Prostate gland (tissue), 2 donors: Measurements from ENCODE around the gene SCYL1. TPM values are rescaled to one million over a fixed set of nuclear protein-coding genes. Genes with fewer than 3 reads are reported as not detected.

Source experiments
- DNase-seq: peaks from one replicate; pipeline ENCODE4 v3.0.0-alpha.2; 2019; ENCODE audit warnings: low spot score
- H3K27ac ChIP-seq, 2 donors: fragments of 200-600 bp; sonication (generic); 2 replicates each; pipeline ENCODE4 v1.5.1; 2017 to 2019
- H3K27me3 ChIP-seq: fragments of 200-600 bp; sonication (generic); replicated peaks from 2 replicates; pipeline ENCODE4 v1.5.1; 2019; ENCODE audit not compliant: insufficient read depth
- H3K36me3 ChIP-seq, 2 donors: fragments of 200-600 bp; sonication (generic); 1 replicate in 1 of 2; 2 replicates in 1 of 2; pipeline versions ENCODE4 v1.5.1 to v1.8.1; 2017 to 2019
- H3K4me1 ChIP-seq: fragments of 200-600 bp; sonication (generic); replicated peaks from 2 replicates; pipeline ENCODE4 v1.5.1; 2019
- H3K4me3 ChIP-seq, 2 donors: fragments of 200-600 bp; sonication (generic); 2 replicates each; pipeline ENCODE4 v1.5.1; 2017 to 2019
- H3K9me3 ChIP-seq: fragments of 200-600 bp; sonication (generic); 2 replicates; pipeline ENCODE4 v1.5.1; 2017
- POLR2A ChIP-seq: fragments of 450-650 bp; IDR thresholded peaks from one replicate; pipeline ENCODE4 v1.6.1; 2016; ENCODE audit warnings: antibody characterized with exemption, mild to moderate bottlenecking
- POLR2AphosphoS5 ChIP-seq: sonication (generic); formaldehyde crosslinking; IDR thresholded peaks from one replicate; pipeline ENCODE4 v1.6.1; 2017; ENCODE audit warnings: antibody characterized with exemption
- WGBS: methylation state at CpG from one replicate; pipeline ENCODE4 v1.1.5; 2018; 5-methylcytosine and 5-hydroxymethylcytosine counted together
- intact Hi-C: fragments of 100-400 bp; cut with DNase I; formaldehyde crosslinking; loops from one replicate; pipeline ENCODE4 v1.14.2; 2022
- small RNA-seq, 2 donors: library from RNA; depleted of rRNA; stranded (forward); fragments of <200 nt; gene quantifications; one replicate each; pipeline ENCODE3, GENCODE V24; 2016
- total RNA-seq, 2 donors: library from RNA; depleted of rRNA; stranded (reverse); fragments of >200 nt; gene quantifications; one replicate each; pipeline ENCODE4 v1.1.0, GENCODE V29; 2016
- TF ChIP-seq, protein P1 (sequence below), 4 experiments: fragments of 200-600 bp in 2 of 4; fragments of 450-650 bp in 2 of 4; sonication (generic) in 2 of 4; IDR thresholded peaks; 1 replicate in 3 of 4; 2 replicates in 1 of 4; pipeline ENCODE4 v1.5.1; 2016 to 2019; ENCODE audit warnings: antibody characterized with exemption in 4 of 4, mild to moderate bottlenecking in 2 of 4, moderate library complexity in 2 of 4

The SCYL1 gene
- total RNA-seq, 2 donors from 2014 or later: 125 to 177 TPM

GRCh38 chr11:65585396-65586246, 60.7 kb downstream of the SCYL1 start:
- 81% methylated on average over 51 of the region's 51 CpGs for WGBS
- H3K9me3 ChIP-seq: no peaks in the 10 kb centered on the region
- H3K27ac ChIP-seq: no peak overlapping the region
- DNase-seq: no peak
- TF ChIP-seq POLR2A (no peak), POLR2AphosphoS5 (no peak)
- TF ChIP-seq, protein P1, sequence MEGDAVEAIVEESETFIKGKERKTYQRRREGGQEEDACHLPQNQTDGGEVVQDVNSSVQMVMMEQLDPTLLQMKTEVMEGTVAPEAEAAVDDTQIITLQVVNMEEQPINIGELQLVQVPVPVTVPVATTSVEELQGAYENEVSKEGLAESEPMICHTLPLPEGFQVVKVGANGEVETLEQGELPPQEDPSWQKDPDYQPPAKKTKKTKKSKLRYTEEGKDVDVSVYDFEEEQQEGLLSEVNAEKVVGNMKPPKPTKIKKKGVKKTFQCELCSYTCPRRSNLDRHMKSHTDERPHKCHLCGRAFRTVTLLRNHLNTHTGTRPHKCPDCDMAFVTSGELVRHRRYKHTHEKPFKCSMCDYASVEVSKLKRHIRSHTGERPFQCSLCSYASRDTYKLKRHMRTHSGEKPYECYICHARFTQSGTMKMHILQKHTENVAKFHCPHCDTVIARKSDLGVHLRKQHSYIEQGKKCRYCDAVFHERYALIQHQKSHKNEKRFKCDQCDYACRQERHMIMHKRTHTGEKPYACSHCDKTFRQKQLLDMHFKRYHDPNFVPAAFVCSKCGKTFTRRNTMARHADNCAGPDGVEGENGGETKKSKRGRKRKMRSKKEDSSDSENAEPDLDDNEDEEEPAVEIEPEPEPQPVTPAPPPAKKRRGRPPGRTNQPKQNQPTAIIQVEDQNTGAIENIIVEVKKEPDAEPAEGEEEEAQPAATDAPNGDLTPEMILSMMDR (IDR thresholded peaks at IDR 0.05): no peak
- no peak overlapping the region for H3K4me3 ChIP-seq
- no peaks in the 10 kb centered on the region for H3K27me3 ChIP-seq
- H3K36me3 ChIP-seq: peaks cover 0 to 22% of the 10 kb centered on the region in 2 donors
- intact Hi-C loops: no loop called here
- no peaks in the 10 kb centered on the region for H3K4me1 ChIP-seq

GRCh38 chr11:65586247-65586630, 61.4 kb downstream of the SCYL1 start:
- Histone ChIP-seq H3K27me3 (no peaks in the 10 kb centered on the region), H3K9me3 (no peaks in the 10 kb centered on the region), H3K4me1 (no peaks in the 10 kb centered on the region), H3K36me3 (peaks cover 0 to 16% of the 10 kb centered on the region in 2 donors), H3K4me3 (no peak overlapping the region), H3K27ac (no peak overlapping the region)
- no peak for DNase-seq
- 81% methylated on average over 4 of the region's 4 CpGs for WGBS
- TF ChIP-seq POLR2AphosphoS5 (no peak), POLR2A (no peak)
- TF ChIP-seq, protein P1 (IDR thresholded peaks at IDR 0.05): no peak
- intact Hi-C loops: no loop called here

DNA sequence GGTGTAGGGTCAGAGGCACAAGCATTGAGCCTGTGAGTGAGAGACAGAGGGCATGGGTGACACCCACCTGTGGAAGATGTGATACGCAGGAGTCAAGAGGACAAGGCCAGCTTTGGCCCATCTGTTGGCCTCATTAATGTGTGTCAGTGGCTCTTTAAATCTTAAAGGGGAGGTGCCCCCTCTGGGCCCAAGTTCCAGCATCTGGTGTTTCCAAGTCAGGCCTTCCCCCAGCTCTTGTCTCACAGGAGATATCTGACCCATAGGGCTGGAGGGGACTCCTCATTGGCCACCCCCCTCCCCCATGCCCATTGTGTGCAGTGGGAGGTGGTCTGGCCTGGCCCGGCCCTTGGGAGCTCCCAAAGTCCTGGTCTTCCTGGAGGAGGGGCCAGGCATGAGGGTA, 61.8 kb downstream of the SCYL1 start:
- Histone ChIP-seq H3K36me3 (peaks cover 0 to 11% of the 10 kb centered on the region in 2 donors), H3K27me3 (no peaks in the 10 kb centered on the region), H3K27ac (no peak overlapping the region), H3K4me3 (no peak overlapping the region), H3K4me1 (no peaks in the 10 kb centered on the region), H3K9me3 (no peaks in the 10 kb centered on the region)
- TF ChIP-seq, protein P1 (IDR thresholded peaks at IDR 0.05): no peak
- TF ChIP-seq POLR2AphosphoS5: no peak
- no peak for DNase-seq
- intact Hi-C loops: no loop called here
- 74% methylated on average over 2 of the region's 2 CpGs for WGBS

Small RNA genes within 50 kb of the gene (small RNA-seq; reads per million reads assigned to genes)
- 0 reads per million in 2 donors for gene AP001362.1
- gene RF01684: 0 reads per million in 2 donors

Other genes with a start within 250 kb of the SCYL1 start
- 1 to 10 TPM; 7.7 to 8.7 TPM for gene CDC42EP2, start 210.2 kb upstream of the SCYL1 start, total RNA-seq
- gene DPF2, start 191.2 kb upstream of the SCYL1 start, total RNA-seq: 10 to 100 TPM; 39.3 to 74.1 TPM
- gene TIGD3, start 170.3 kb upstream of the SCYL1 start, total RNA-seq: 1 to 10 TPM in 1 of 2 donors, under 1 TPM in 1; 0.27 to 4.7 TPM
- gene SLC25A45, start 142.4 kb upstream of the SCYL1 start, total RNA-seq: 10 to 100 TPM; 11.7 to 13.3 TPM
- 100 to 1,000 TPM in 1 of 2 donors, 10 to 100 TPM in 1; 36.1 to 106 TPM for gene FRMD8, start 138.4 kb upstream of the SCYL1 start, total RNA-seq
- gene NEAT1, start 102.3 kb upstream of the SCYL1 start, total RNA-seq: 1,000 to 10,000 TPM in 1 of 2 donors, 100 to 1,000 TPM in 1; 110 to 1,326 TPM
- 1,000 to 10,000 TPM; 5,964 to 9,097 TPM for gene MALAT1, start 26.0 kb upstream of the SCYL1 start, total RNA-seq
- gene LTBP3, start 33.3 kb downstream of the SCYL1 start, total RNA-seq: 100 to 1,000 TPM; 220 to 234 TPM
- 10 to 100 TPM; 72.8 to 98.1 TPM for gene ZNRD2, start 45.4 kb downstream of the SCYL1 start, total RNA-seq
- 10 to 100 TPM; 68.6 to 92.6 TPM for gene FAM89B, start 47.5 kb downstream of the SCYL1 start, total RNA-seq
- gene EHBP1L1, start 51.0 kb downstream of the SCYL1 start, total RNA-seq: 10 to 100 TPM; 68.2 to 98.7 TPM
- under 1 TPM in 1 of 2 donors, not detected in 1; 0.74 TPM for gene KCNK7, start 70.7 kb downstream of the SCYL1 start, total RNA-seq
- 10 to 100 TPM; 42.7 to 67.9 TPM for gene MAP3K11, start 89.1 kb downstream of the SCYL1 start, total RNA-seq
- gene PCNX3, start 90.7 kb downstream of the SCYL1 start, total RNA-seq: 10 to 100 TPM; 32.0 to 67.9 TPM
- gene SIPA1, start 113.0 kb downstream of the SCYL1 start, total RNA-seq: 10 to 100 TPM; 38.2 to 45.2 TPM
- gene RELA, start 137.8 kb downstream of the SCYL1 start, total RNA-seq: 10 to 100 TPM; 51.8 to 98.4 TPM
- gene KAT5, start 187.2 kb downstream of the SCYL1 start, total RNA-seq: 100 to 1,000 TPM in 1 of 2 donors, 10 to 100 TPM in 1; 74.8 to 107 TPM
- 100 to 1,000 TPM in 1 of 2 donors, 10 to 100 TPM in 1; 78.0 to 166 TPM for gene RNASEH2C, start 195.7 kb downstream of the SCYL1 start, total RNA-seq